OCI-LY3 (cell line): ENCODE measurements around the gene DDIT3.

ENCODE experiments used
- H2AFZ ChIP-seq: fragments of 200-600, 300-600 bp; shearing (Covaris generic); 2 replicates; pipeline ENCODE4 v1.6.0; 2014; ENCODE audit warnings: antibody characterized with exemption, low read depth, low read length
- H3K27ac ChIP-seq: fragments of 200-600, 300-600 bp; sonication (generic); 2 replicates; pipeline ENCODE4 v1.5.1; 2014; ENCODE audit warnings: mild to moderate bottlenecking, low read length, moderate library complexity, mixed read lengths
- H3K27me3 ChIP-seq: fragments of 200-600, 300-600 bp; sonication (generic); 2 replicates; pipeline ENCODE4 v1.6.1; 2014; ENCODE audit warnings: low read depth, low read length, mixed read lengths
- H3K36me3 ChIP-seq: fragments of 200-600, 300-600 bp; sonication (generic); replicated peaks from 2 replicates; pipeline ENCODE3; 2014; ENCODE audit warnings: low read depth, low read length, mixed read lengths
- H3K4me1 ChIP-seq: fragments of 300-600, 200-600 bp; sonication (generic); 2 replicates; pipeline ENCODE4 v1.6.1; 2014; ENCODE audit warnings: low read length, mixed read lengths
- H3K4me2 ChIP-seq: fragments of 200-600, 300-600 bp; sonication (generic); 2 replicates; pipeline ENCODE4 v1.6.1; 2014; ENCODE audit warnings: low read length, mixed read lengths
- H3K4me3 ChIP-seq: fragments of 300-600, 200-600 bp; sonication (generic); 2 replicates; pipeline ENCODE4 v1.5.1; 2014; ENCODE audit warnings: antibody characterized with exemption, mild to moderate bottlenecking, low read length, moderate library complexity
- H3K79me2 ChIP-seq: fragments of 300-600, 200-600 bp; shearing (Covaris generic); 2 replicates; pipeline ENCODE4 v1.6.1; 2014; ENCODE audit warnings: mild to moderate bottlenecking, low read length, mixed read lengths
- H3K9ac ChIP-seq: fragments of 300-600, 200-600 bp; shearing (Covaris generic); 2 replicates; pipeline ENCODE4 v1.6.0; 2014; ENCODE audit warnings: mild to moderate bottlenecking, low read length, moderate library complexity
- H3K9me3 ChIP-seq: fragments of 200-600, 300-600 bp; shearing (Covaris generic); 2 replicates; pipeline ENCODE4 v1.6.1; 2014; ENCODE audit warnings: low read length, mixed read lengths; ENCODE audit not compliant: insufficient read depth
- H4K20me1 ChIP-seq: fragments of 200-600, 300-600 bp; sonication (generic); 2 replicates; pipeline ENCODE4 v1.6.1; 2016; ENCODE audit warnings: low read length, mixed read lengths; ENCODE audit not compliant: insufficient read depth
- CTCF ChIP-seq: fragments of 200-600, 300-600 bp; sonication (generic); IDR thresholded peaks from 2 replicates; pipeline ENCODE4 v1.5.1; 2014; ENCODE audit warnings: antibody characterized with exemption, low read length, low read depth
- EZH2phosphoT487 ChIP-seq: fragments of 200-600 bp; shearing (Covaris generic); IDR thresholded peaks from 2 replicates; pipeline ENCODE4 v1.6.1; 2018; ENCODE audit warnings: antibody characterized with exemption, mixed run types, low read depth

Gene DDIT3

GRCh38 chr12:57476993-57477709 is 43.2 kb downstream of the DDIT3 start:
- Histone ChIP-seq H3K4me3 (peak overlapping the region; percentile 57; the same call in 1 of the 2 replicates), H3K9ac (peak overlapping the region; percentile 59; the same call in 1 of the 2 replicates), H3K27ac (peak overlapping the region; percentile 48), H3K9me3 (no peaks in the 10 kb centered on the region), H3K36me3 (no peaks in the 10 kb centered on the region), H3K79me2 (no peaks in the 10 kb centered on the region), H3K4me2 (peak overlapping the region; percentile 65), H3K27me3 (no peaks in the 10 kb centered on the region), H2AFZ (peak overlapping the region; percentile 78), H4K20me1 (no peaks in the 10 kb centered on the region), H3K4me1 (peaks cover 33% of the 10 kb centered on the region)
- no peak for TF ChIP-seq CTCF
- TF ChIP-seq EZH2phosphoT487, result no peak

DNA sequence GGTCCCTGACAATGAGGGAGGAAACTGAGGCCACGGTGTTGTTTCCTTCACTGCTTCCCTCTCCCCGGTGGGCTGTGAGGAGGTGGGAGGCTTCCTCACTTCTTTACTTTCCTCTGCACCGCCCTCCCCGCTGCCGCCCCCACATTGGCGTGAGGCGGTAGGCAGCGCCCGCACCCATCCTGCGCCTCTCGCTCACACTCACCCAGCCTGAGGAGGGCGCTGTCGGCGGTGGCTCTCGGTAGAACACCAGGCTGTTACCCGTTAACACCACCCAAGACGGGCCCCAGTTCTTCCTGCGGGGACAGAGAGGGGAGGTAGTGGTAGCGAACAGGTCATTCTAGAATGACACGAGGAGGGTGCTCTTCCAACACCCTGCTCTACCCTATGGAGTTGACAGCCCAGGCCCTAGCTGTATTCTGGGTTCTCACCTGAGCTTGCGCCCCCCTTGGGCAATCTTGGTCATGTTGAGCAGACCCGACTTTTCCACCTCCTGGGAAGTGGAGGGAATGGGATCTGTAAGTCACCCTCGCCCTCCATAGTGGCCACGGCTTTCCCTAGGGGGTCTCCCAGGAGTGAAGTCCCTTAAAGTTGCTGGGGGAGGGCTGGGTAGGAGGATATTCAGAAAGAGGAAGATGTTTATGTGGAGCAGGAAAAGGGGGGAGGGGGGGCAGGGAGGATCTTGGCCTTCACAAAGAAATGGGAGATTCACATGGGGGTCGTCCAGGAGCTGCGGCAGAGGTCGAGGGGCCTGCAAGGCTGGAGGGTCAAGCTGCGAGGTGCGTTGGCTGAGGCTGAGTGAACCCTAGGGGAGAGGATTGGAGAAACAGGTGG is 43.9 kb downstream of the DDIT3 start:
- Histone ChIP-seq H3K4me2 (peak overlapping the region; percentile 65), H3K9ac (no peak overlapping the region; the same call in 1 of the 2 replicates), H4K20me1 (no peaks in the 10 kb centered on the region), H3K9me3 (no peaks in the 10 kb centered on the region), H3K4me1 (peaks cover 33% of the 10 kb centered on the region), H3K27ac (no peak overlapping the region), H3K36me3 (no peaks in the 10 kb centered on the region), H3K27me3 (no peaks in the 10 kb centered on the region), H3K4me3 (peak overlapping the region; percentile 57; the same call in 1 of the 2 replicates), H3K79me2 (no peaks in the 10 kb centered on the region), H2AFZ (no peak overlapping the region)
- TF ChIP-seq EZH2phosphoT487, result no peak
- no peak for TF ChIP-seq CTCF

DNA sequence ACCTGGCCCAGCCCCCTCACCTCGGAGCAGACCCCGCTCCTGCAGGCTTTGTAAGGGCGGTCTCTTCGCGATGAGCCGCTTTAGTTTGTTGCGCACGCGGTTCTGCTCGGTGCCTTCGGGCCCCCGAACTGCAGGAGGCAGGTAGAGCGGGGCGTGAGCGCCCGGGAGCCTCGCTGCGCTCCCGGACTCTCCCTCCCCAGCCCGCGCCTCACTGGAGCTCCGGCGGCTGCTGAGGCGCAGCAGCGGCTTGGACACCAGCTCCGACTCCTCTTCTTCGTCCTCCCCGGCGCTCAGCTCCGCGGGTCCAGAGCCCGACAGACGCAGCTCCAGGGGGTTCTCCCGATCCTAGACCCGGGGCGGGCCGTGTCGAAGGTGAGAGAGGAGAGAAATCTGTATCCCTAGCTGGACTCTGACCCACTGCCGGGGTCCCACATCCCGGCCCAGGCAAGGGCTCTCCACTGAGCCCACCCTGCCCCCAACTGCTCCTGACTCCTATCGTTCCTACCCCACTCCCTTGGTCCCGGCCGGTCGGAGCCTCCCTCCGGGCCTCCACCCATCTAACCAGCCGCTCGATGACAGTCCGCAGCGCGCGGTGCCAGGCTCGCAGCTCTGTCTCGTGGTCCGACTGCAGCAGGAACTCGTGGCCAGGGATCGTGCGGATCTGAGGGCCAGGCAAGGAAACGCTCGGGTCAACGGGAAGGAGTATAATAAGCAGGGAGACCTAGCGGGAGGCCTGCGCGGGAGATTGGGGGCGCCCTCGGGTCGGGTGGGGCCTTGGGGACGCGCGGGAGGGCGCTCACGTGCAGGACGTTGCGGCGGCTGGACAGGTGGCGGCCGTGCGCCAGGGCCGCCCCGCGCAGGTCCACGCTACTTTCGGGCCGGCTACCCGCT is 44.8 kb downstream of the DDIT3 start:
- Histone ChIP-seq H3K27ac (no peak overlapping the region), H3K4me1 (peaks cover 33% of the 10 kb centered on the region), H4K20me1 (no peaks in the 10 kb centered on the region), H3K27me3 (no peaks in the 10 kb centered on the region), H3K4me2 (no peak overlapping the region), H3K9ac (no peak overlapping the region), H3K9me3 (no peaks in the 10 kb centered on the region), H3K36me3 (no peaks in the 10 kb centered on the region), H3K4me3 (no peak overlapping the region), H2AFZ (no peak overlapping the region), H3K79me2 (no peaks in the 10 kb centered on the region)
- TF ChIP-seq EZH2phosphoT487 (no peak), CTCF (no peak)
